Measurements from ENCODE around the gene ANKFN1. TPM values are rescaled to one million over a fixed set of nuclear protein-coding genes. Genes with fewer than 3 reads are reported as not detected.

ANKFN1 gene
- total RNA-seq, 1 donor from 2014 or later, result not detected

DNA sequence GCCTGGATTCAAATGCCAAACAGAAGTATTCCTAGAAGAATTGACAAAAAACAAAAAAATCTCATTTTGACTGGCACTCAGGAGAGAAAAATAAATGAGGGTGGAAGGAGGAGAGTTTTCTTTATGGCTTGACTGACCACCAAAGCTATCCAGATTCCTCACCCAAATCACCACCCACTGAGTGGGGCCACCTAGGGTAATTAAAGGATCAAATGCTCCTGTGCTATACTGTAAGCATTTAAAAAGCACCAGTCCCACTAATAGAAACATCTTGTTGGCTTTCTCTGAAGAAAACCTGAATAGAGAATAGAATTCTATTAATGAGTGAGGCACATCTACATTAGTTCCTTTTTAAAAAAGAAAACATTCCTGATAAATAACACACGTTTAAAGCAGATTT is 163.3 kb downstream of the ANKFN1 start:
- Histone ChIP-seq H4K20me1 (ENCODE audit: insufficient read depth, low read length) (no peaks in the 10 kb centered on the region), H3K9me3 (ENCODE audit: insufficient read depth, low read depth, low read length) (no peaks in the 10 kb centered on the region), H3K36me3 (ENCODE audit: insufficient read depth, low read length) (no peaks in the 10 kb centered on the region), H2AFZ (ENCODE audit: low read depth, low read length) (no peak overlapping the region), H3K27me3 (ENCODE audit: insufficient read depth, low read length) (no peaks in the 10 kb centered on the region), H3K4me3 (ENCODE audit: insufficient read depth, low read depth, low read length) (no peak overlapping the region), H3K79me2 (ENCODE audit: insufficient read depth, low read length) (no peaks in the 10 kb centered on the region), H3K4me1 (ENCODE audit: insufficient read depth, low read length) (no peaks in the 10 kb centered on the region), H3K4me2 (ENCODE audit: low read length) (no peak overlapping the region), H3K9ac (ENCODE audit: low read length) (no peak overlapping the region), H3K27ac (ENCODE audit: low read depth, low read length) (no peak overlapping the region)
- H3K9me3 Mint-ChIP-seq (ENCODE audit: unreplicated experiment), result no peaks in the 10 kb centered on the region
- DNase-seq (ENCODE audit: low read depth) (no peak), FAIRE-seq (no peak)
- H3K27me3 Mint-ChIP-seq (ENCODE audit: low read depth, unreplicated experiment), result no peaks in the 10 kb centered on the region
- H3K27ac Mint-ChIP-seq (ENCODE audit: unreplicated experiment), result no peak overlapping the region
- no peaks in the 10 kb centered on the region for H3K36me3 Mint-ChIP-seq (ENCODE audit: low read depth, unreplicated experiment)
- H3K4me3 Mint-ChIP-seq (ENCODE audit: unreplicated experiment), result no peak overlapping the region
- peaks cover 17% of the 10 kb centered on the region for H3K4me1 Mint-ChIP-seq (ENCODE audit: low read depth, unreplicated experiment)
- TF ChIP-seq, protein P1, sequence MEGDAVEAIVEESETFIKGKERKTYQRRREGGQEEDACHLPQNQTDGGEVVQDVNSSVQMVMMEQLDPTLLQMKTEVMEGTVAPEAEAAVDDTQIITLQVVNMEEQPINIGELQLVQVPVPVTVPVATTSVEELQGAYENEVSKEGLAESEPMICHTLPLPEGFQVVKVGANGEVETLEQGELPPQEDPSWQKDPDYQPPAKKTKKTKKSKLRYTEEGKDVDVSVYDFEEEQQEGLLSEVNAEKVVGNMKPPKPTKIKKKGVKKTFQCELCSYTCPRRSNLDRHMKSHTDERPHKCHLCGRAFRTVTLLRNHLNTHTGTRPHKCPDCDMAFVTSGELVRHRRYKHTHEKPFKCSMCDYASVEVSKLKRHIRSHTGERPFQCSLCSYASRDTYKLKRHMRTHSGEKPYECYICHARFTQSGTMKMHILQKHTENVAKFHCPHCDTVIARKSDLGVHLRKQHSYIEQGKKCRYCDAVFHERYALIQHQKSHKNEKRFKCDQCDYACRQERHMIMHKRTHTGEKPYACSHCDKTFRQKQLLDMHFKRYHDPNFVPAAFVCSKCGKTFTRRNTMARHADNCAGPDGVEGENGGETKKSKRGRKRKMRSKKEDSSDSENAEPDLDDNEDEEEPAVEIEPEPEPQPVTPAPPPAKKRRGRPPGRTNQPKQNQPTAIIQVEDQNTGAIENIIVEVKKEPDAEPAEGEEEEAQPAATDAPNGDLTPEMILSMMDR (IDR thresholded peaks at IDR 0.05; ENCODE audit: insufficient read depth, low read depth, low read length), result no peak
- TF ChIP-seq EZH2 (IDR thresholded peaks at IDR 0.05; ENCODE audit: insufficient read depth, low read length), result no peak

DNA sequence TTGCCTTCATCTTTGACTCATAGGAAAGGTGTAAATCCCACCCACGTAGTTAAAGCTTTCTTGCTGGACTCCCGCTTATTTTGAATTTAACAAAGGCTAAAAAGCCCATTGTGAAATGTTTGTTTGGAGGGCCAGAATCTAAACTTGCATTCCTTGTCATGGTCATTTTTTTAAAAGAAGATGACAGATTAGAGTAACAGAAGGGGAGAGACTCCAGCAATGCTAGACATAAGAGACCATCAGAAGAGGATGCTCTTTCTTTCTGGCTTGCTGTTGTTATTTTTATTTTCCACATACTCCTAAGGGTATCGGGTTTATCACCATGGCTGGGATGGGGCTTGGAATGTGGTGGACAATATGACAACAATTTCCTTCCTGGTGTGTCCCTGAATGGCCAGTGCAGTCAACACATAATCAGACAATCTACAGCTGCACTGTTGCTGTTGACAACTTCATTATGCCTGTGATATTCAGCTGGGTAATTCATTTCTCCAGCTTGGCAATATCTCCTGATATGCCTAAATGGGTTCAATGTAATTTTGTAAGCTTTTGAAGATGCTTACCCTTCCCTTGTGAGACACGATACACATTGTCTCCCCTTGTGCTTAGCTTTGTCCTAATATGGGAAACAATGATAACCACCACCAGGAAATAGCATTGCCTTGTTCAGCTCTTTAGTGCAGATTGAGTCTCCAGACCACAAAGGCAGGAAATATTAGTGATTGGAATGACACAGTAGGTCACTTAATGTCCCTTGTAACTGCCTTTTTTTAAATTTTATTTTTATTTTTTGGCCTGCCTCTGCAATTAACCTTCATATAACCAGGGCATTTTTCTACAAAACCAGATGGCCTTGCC is 164.3 kb downstream of the ANKFN1 start:
- Mint-ChIP-seq H3K9me3 (ENCODE audit: unreplicated experiment) (no peaks in the 10 kb centered on the region), H3K36me3 (ENCODE audit: low read depth, unreplicated experiment) (no peaks in the 10 kb centered on the region), H3K27me3 (ENCODE audit: low read depth, unreplicated experiment) (no peaks in the 10 kb centered on the region), H3K27ac (ENCODE audit: unreplicated experiment) (no peak overlapping the region), H3K4me3 (ENCODE audit: unreplicated experiment) (no peak overlapping the region), H3K4me1 (ENCODE audit: low read depth, unreplicated experiment) (peaks cover 17% of the 10 kb centered on the region)
- Histone ChIP-seq H3K4me2 (ENCODE audit: low read length) (no peak overlapping the region), H3K27ac (ENCODE audit: low read depth, low read length) (no peak overlapping the region), H2AFZ (ENCODE audit: low read depth, low read length) (no peak overlapping the region), H3K79me2 (ENCODE audit: insufficient read depth, low read length) (no peaks in the 10 kb centered on the region), H4K20me1 (ENCODE audit: insufficient read depth, low read length) (no peaks in the 10 kb centered on the region), H3K4me1 (ENCODE audit: insufficient read depth, low read length) (no peaks in the 10 kb centered on the region), H3K27me3 (ENCODE audit: insufficient read depth, low read length) (no peaks in the 10 kb centered on the region), H3K9me3 (ENCODE audit: insufficient read depth, low read depth, low read length) (no peaks in the 10 kb centered on the region), H3K4me3 (ENCODE audit: insufficient read depth, low read depth, low read length) (no peak overlapping the region), H3K36me3 (ENCODE audit: insufficient read depth, low read length) (no peaks in the 10 kb centered on the region), H3K9ac (ENCODE audit: low read length) (no peak overlapping the region)
- no peak for FAIRE-seq
- DNase-seq (ENCODE audit: low read depth), result no peak
- no peak for TF ChIP-seq EZH2 (IDR thresholded peaks at IDR 0.05; ENCODE audit: insufficient read depth, low read length)
- TF ChIP-seq, protein P1 (IDR thresholded peaks at IDR 0.05; ENCODE audit: insufficient read depth, low read depth, low read length), result no peak

DNA sequence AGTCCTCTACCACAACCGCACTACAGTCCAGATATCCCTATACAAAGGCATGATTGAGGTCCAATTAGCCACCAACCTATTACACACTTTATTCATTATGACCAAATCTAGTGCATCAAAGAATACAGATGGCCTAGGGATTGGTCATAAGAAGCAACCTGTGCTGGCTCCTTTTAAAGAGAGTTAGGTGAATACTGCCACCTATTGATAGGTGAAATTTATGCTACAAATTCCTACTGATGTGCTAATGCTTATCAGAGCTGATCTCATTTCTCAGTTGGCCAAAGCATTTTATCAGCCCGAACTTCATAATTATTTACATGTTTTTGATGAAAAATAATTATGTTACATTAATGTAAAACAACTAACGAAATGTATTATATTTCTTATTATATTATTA is 166.3 kb downstream of the ANKFN1 start:
- peaks cover 17% of the 10 kb centered on the region for H3K4me1 Mint-ChIP-seq (ENCODE audit: low read depth, unreplicated experiment)
- Histone ChIP-seq H3K4me1 (ENCODE audit: insufficient read depth, low read length) (no peaks in the 10 kb centered on the region), H3K27me3 (ENCODE audit: insufficient read depth, low read length) (no peaks in the 10 kb centered on the region), H3K79me2 (ENCODE audit: insufficient read depth, low read length) (no peaks in the 10 kb centered on the region), H3K27ac (ENCODE audit: low read depth, low read length) (no peak overlapping the region), H3K4me2 (ENCODE audit: low read length) (no peak overlapping the region), H3K4me3 (ENCODE audit: insufficient read depth, low read depth, low read length) (no peak overlapping the region), H3K9ac (ENCODE audit: low read length) (no peak overlapping the region), H2AFZ (ENCODE audit: low read depth, low read length) (no peak overlapping the region), H3K36me3 (ENCODE audit: insufficient read depth, low read length) (no peaks in the 10 kb centered on the region), H3K9me3 (ENCODE audit: insufficient read depth, low read depth, low read length) (no peaks in the 10 kb centered on the region), H4K20me1 (ENCODE audit: insufficient read depth, low read length) (no peaks in the 10 kb centered on the region)
- FAIRE-seq (no peak), DNase-seq (ENCODE audit: low read depth) (peak; percentile 55)
- no peak overlapping the region for H3K27ac Mint-ChIP-seq (ENCODE audit: unreplicated experiment)
- H3K27me3 Mint-ChIP-seq (ENCODE audit: low read depth, unreplicated experiment), result no peaks in the 10 kb centered on the region
- no peak for TF ChIP-seq EZH2 (IDR thresholded peaks at IDR 0.05; ENCODE audit: insufficient read depth, low read length)
- TF ChIP-seq, protein P1 (IDR thresholded peaks at IDR 0.05; ENCODE audit: insufficient read depth, low read depth, low read length), result peak; percentile 69
- H3K4me3 Mint-ChIP-seq (ENCODE audit: unreplicated experiment), result no peak overlapping the region
- no peaks in the 10 kb centered on the region for H3K36me3 Mint-ChIP-seq (ENCODE audit: low read depth, unreplicated experiment)
- H3K9me3 Mint-ChIP-seq (ENCODE audit: unreplicated experiment), result no peaks in the 10 kb centered on the region
